Subcutaneous abdominal adipose tissue (tissue), 5 donors: ENCODE measurements around the gene CPN2.

Experiments used
- H3K27ac ChIP-seq: one replicate; pipeline ENCODE4 v1.7.0; 2013; ENCODE audit warnings: low read depth, mild to moderate bottlenecking, inconsistent platforms, low read length, moderate library complexity
- H3K27me3 ChIP-seq, 5 donors: one replicate each; pipeline ENCODE4 v1.7.0; 2013; ENCODE audit warnings: low read length in 5 of 5, inconsistent platforms in 1 of 5; ENCODE audit not compliant: control insufficient read depth in 5 of 5, insufficient read depth in 4 of 5
- H3K36me3 ChIP-seq, 5 donors: one replicate each; pipeline ENCODE4 v1.7.0; 2013; ENCODE audit warnings: low read length in 5 of 5; ENCODE audit not compliant: control insufficient read depth in 5 of 5, insufficient read depth in 5 of 5
- H3K4me1 ChIP-seq, 5 donors: one replicate each; pipeline ENCODE4 v1.7.0; 2013; ENCODE audit warnings: low read length in 5 of 5, mild to moderate bottlenecking in 3 of 5, moderate library complexity in 1 of 5; ENCODE audit not compliant: control insufficient read depth in 5 of 5, insufficient read depth in 5 of 5
- H3K4me3 ChIP-seq, 5 donors: one replicate each; pipeline ENCODE4 v1.7.0; 2013; ENCODE audit warnings: low read length in 5 of 5, low read depth in 1 of 5
- H3K9ac ChIP-seq, 5 donors: one replicate each; pipeline ENCODE4 v1.7.0; 2013; ENCODE audit warnings: low read length in 5 of 5, mild to moderate bottlenecking in 4 of 5, moderate library complexity in 3 of 5
- H3K9me3 ChIP-seq, 5 donors: one replicate each; pipeline ENCODE4 v1.7.0; 2013; ENCODE audit warnings: low read length in 5 of 5; ENCODE audit not compliant: control insufficient read depth in 5 of 5
- donor health status: healthy.
- donor health status: healthy.
- donor health status: healthy.
- donor health status: healthy.
- donor health status: healthy.

CPN2 gene

GRCh38 chr3:194320100-194320499 lies 31.0 kb downstream of the CPN2 start:
- H3K4me1 ChIP-seq, result peaks cover 2 to 26% (median 20%) of the 10 kb centered on the region in 5 donors
- no peak overlapping the region for H3K27ac ChIP-seq
- no peak overlapping the region for H3K4me3 ChIP-seq
- no peak overlapping the region for H3K9ac ChIP-seq
- H3K9me3 ChIP-seq, result peaks cover 0 to 12% (median 6%) of the 10 kb centered on the region in 5 donors
- H3K36me3 ChIP-seq, result no peaks in the 10 kb centered on the region
- peaks cover 0 to 14% (median 4%) of the 10 kb centered on the region in 5 donors for H3K27me3 ChIP-seq

- H3K9me3 ChIP-seq, result peaks cover 0 to 12% (median 6%) of the 10 kb centered on the region in 5 donors
- H3K27ac ChIP-seq, result no peak overlapping the region
- peaks cover 2 to 32% (median 26%) of the 10 kb centered on the region in 5 donors for H3K4me1 ChIP-seq
- H3K4me3 ChIP-seq, result no peak overlapping the region
- no peaks in the 10 kb centered on the region for H3K36me3 ChIP-seq
- H3K27me3 ChIP-seq, result peaks cover 0 to 10% (median 4%) of the 10 kb centered on the region in 5 donors
- no peak overlapping the region for H3K9ac ChIP-seq
Measured at GRCh38 chr3:194318511-194319161, 32.5 kb downstream of the CPN2 start.

- Histone ChIP-seq H3K36me3 (no peaks in the 10 kb centered on the region), H3K9me3 (peaks cover 0 to 12% (median 6%) of the 10 kb centered on the region in 5 donors), H3K27me3 (peaks cover 0 to 7% (median 4%) of the 10 kb centered on the region in 5 donors), H3K4me1 (peaks cover 9 to 42% (median 38%) of the 10 kb centered on the region in 5 donors), H3K9ac (no peak overlapping the region), H3K4me3 (no peak overlapping the region), H3K27ac (no peak overlapping the region)
Measured at GRCh38 chr3:194316918-194317317, 34.2 kb downstream of the CPN2 start.

- H3K9ac ChIP-seq, result no peak overlapping the region
- H3K4me1 ChIP-seq, result peaks cover 9 to 44% (median 42%) of the 10 kb centered on the region in 5 donors
- no peaks in the 10 kb centered on the region for H3K36me3 ChIP-seq
- peaks cover 0 to 12% (median 6%) of the 10 kb centered on the region in 5 donors for H3K9me3 ChIP-seq
- H3K4me3 ChIP-seq, result peak overlapping the region in 2 of 5 donors; percentile 56 to 59
- no peak overlapping the region for H3K27ac ChIP-seq
- H3K27me3 ChIP-seq, result peaks cover 0 to 5% (median 4%) of the 10 kb centered on the region in 5 donors
Measured at GRCh38 chr3:194315965-194316361, 35.2 kb downstream of the CPN2 start.

GRCh38 chr3:194315088-194315964 lies 35.8 kb downstream of the CPN2 start:
- Histone ChIP-seq H3K9ac (peak overlapping the region in 3 of 5 donors; percentile 18 to 60 (median 37)), H3K4me3 (peak overlapping the region; percentile 56 to 67 (median 57)), H3K4me1 (peaks cover 9 to 50% (median 45%) of the 10 kb centered on the region in 5 donors), H3K9me3 (peaks cover 0 to 12% (median 6%) of the 10 kb centered on the region in 5 donors), H3K36me3 (no peaks in the 10 kb centered on the region), H3K27me3 (peaks cover 0 to 5% (median 2%) of the 10 kb centered on the region in 5 donors), H3K27ac (peak overlapping the region; percentile 7)

- Histone ChIP-seq H3K27ac (peak overlapping the region; percentile 7), H3K27me3 (peaks cover 0 to 5% (median 2%) of the 10 kb centered on the region in 5 donors)
Measured at GRCh38 chr3:194314388-194315068, 36.6 kb downstream of the CPN2 start.

GRCh38 chr3:194313560-194314387 lies 37.4 kb downstream of the CPN2 start:
- peak overlapping the region in 1 of 5 donors; percentile 9 for H3K4me3 ChIP-seq
- H3K9ac ChIP-seq, result peak overlapping the region in 1 of 5 donors; percentile 14
- no peaks in the 10 kb centered on the region for H3K36me3 ChIP-seq
- H3K4me1 ChIP-seq, result peaks cover 11 to 55% (median 47%) of the 10 kb centered on the region in 5 donors
- H3K27me3 ChIP-seq, result peaks cover 0 to 5% (median 2%) of the 10 kb centered on the region in 5 donors
- H3K9me3 ChIP-seq, result peaks cover 0 to 5% (median 3%) of the 10 kb centered on the region in 5 donors
- peak overlapping the region; percentile 35 for H3K27ac ChIP-seq

More at GRCh38 chr3:194314388-194315068, 36.6 kb downstream of the CPN2 start:
- peak overlapping the region in 3 of 5 donors; percentile 56 to 59 (median 56) for H3K4me3 ChIP-seq
- peak overlapping the region in 2 of 5 donors; percentile 37 to 60 for H3K9ac ChIP-seq
- no peaks in the 10 kb centered on the region for H3K36me3 ChIP-seq
- H3K4me1 ChIP-seq, result peaks cover 11 to 55% (median 47%) of the 10 kb centered on the region in 5 donors
- peaks cover 0 to 11% (median 6%) of the 10 kb centered on the region in 5 donors for H3K9me3 ChIP-seq

GRCh38 chr3:194312743-194313281 lies 38.3 kb downstream of the CPN2 start:
- peaks cover 11 to 55% (median 47%) of the 10 kb centered on the region in 5 donors for H3K4me1 ChIP-seq
- H3K27ac ChIP-seq, result peak overlapping the region; percentile 35
- no peak overlapping the region for H3K9ac ChIP-seq
- H3K27me3 ChIP-seq, result peaks cover 0 to 4% (median 0%) of the 10 kb centered on the region in 5 donors
- H3K36me3 ChIP-seq, result no peaks in the 10 kb centered on the region
- H3K9me3 ChIP-seq, result no peaks in the 10 kb centered on the region
- H3K4me3 ChIP-seq, result no peak overlapping the region
